ACHN (cell line): ENCODE measurements around the gene SLC44A4.
"Not testable (repeated sequence)": the region's sequence is repeated elsewhere in the genome, so short reads cannot be mapped to it uniquely, and the experiment has no call there.

Source experiments
- DNase-seq: peaks from one replicate; pipeline ENCODE4 v3.0.0-alpha.2; 2015
- in situ Hi-C: cut with HindIII; loops from 2 replicates; pipeline ENCODE4 v1.10.0; 2017; ENCODE audit warnings: low sequenced_read_pairs, low pct_ligation_motif_present, low pct_unique_long_range_greater_than_20kb

The SLC44A4 gene

DNA sequence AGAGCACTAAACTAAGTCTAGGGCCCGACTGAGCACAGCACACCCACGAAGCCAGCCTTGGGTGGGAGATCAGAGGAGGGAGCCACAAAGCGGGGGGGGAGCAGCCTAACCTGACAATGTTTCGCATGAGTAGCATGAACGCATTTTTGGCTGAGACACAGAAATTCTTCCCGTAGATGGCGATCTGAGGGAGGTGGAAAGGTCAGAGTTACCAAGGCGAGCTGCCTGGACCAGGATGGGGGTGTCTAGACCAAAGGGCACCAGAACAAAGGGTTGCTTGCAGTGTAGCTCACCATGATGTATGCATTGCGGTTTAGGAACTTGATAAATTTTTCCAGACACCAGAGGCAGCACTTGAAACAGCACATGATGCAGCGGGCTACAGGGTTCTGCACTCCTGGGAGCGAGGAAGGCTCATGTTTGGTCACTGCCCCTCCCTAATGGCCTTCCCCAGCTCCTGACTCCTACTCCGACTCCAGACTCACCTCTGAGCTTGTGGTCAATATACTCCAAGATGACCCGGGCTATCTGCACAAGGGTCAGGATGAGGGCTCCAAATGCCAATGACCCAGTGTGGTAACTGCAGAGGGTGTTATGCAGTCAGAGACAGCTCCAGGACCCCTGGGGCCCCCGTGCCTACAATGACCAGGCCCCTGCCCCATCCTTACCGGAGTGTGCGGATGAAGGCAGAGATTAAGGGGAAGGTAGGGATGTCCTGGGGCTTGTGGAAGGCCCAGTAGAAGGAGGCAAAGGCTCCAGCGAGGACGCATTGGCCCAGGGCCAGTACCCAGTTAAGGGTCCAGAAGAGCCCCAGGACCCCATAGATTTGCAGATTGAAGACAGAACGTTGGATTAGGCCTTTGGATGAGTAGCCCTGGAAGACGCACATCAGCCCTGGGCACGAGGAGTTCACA lies 13.3 kb downstream of the SLC44A4 start:
- in situ Hi-C loops = no loop called here
- peak; percentile 87 for DNase-seq

DNA sequence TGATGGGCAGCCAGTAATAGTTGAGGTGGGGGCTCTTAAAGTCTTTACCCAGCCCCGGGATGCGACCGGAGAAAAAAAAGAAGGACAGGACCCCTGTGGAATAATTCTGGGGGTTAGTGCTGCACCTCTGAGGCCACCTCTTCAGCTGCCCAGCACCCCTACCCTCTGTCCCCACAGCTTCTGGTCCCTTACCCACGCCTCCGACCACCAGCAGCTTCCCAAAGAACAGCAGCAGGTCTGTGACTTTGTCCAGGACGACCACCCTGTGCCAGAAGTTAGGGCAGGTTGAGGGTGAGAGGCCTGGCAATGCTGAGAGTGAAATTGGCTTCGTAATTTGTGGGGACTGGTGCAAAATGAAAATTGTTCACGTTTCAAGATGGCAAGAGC lies 14.0 kb downstream of the SLC44A4 start:
- no peak for DNase-seq
- in situ Hi-C loops = no loop called here

DNA sequence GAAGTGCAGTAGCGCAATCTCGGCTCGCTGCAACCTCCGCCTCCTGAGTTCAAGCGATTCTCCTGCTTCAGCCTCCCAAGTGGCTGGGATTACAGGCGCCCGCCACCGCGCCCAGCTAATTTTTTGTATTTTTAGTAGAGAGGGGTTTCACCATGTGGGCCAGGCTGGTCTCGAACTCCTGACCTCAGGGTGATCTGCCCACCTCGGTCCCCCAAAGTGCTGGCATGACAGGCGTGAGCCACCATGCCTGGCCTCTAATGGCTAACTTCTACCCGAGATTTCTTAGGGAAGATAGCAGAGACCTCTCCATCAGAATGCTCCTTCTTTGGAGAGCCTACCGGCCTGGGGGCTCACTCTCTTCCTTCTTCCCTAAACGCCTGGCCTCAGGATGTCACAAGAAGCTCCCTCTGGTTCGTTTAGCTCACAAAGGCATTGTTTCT lies 14.7 kb downstream of the SLC44A4 start:
- in situ Hi-C loops = not testable (repeated sequence)

DNA sequence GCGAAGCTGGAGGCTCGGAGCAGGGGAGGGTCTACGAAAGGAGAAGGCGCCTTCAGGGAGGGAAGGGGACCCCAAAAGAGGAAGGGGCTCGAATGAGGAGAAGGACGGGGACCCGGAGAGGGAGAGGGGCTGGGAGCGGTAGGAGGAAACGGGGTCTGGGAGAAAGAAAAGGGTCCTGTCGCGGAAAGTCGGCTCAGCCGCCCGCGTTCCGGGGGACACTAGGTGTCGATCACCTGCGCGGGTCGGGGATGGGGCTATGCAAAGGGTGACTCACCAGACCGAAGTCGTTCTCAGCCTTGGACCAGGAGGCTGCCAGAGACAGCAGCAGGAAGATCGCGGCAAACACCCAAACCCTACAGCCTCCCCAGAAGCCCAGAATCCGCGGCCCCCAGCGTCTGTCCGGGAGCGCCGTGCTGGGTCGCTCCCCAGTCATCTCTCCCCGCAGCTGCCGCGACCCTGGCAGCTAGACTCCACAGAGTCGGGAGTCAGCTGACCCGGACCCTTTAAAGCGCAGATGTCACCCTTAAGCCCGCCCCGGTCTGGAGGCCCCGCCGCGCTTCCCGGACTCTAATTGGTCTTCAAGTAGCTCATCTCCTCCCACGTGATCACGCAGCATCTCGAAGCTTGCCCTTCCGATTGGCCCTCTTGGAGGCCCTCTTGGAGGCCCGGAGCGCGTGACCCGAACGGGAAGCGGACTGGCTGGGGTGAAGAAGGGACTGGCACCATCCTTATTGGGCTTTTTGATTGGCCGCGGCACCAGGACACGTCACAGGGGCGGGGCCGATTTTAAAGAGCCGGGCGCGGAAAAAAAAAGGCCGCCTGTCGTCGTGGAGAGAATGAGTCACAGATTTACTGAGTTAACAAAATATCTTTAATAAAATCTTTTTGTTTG lies 16.2 kb downstream of the SLC44A4 start, which contains the start of gene NEU1:
TSS of gene NEU1 (minus strand) at position 478 of the 892 bp plus-strand sequence. CDS start at position 433, 45 bp downstream.
- peak; percentile 100 for DNase-seq
- in situ Hi-C loops = no loop called here

More for the DNA sequence above, 14.7 kb downstream of the SLC44A4 start:
- not testable (repeated sequence) for DNase-seq

DNA sequence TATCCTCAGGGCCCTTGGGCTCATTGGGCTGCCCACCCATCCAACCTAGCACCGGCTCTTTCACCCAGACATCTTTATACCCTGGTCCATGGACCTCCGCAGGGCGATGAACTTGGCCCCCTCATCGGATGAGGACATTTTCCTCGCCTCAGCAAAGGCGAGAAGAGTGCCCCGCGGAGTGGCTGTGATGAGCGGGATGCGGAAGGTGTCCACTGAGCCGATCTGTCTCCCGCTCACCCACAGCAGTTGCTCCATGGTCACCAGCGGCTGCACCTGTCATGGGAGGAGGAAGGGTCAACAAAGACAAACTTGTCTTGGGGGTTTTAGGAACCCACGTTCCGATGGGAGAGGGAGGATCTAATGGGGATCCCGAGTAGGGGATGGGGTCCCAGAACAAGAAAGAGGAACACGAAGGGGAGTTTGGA lies 16.9 kb downstream of the SLC44A4 start:
- in situ Hi-C loops = no loop called here
- no peak for DNase-seq

GRCh38 chr6:31861150-31861549 lies 17.6 kb downstream of the SLC44A4 start:
- DNase-seq = no peak
- in situ Hi-C loops = no loop called here

DNA sequence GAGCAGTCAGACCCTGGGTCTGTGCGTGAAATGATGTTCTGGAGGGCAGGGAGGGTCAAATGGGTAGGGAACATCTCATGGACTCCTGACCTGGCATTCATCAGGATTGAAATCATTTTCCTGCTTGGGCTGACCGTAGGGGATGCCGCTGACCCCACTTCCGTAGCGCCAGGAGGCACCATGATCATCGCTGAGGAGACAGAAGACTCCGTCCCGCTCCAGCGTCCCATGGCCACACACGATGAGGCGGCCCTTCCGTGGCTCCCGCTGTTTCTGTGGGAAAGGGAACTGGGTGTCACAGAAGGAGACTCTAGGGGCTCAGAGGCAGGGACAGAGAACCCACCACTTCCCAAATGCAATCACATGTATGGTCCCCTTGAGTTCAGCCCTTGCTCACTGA lies 18.4 kb downstream of the SLC44A4 start:
- no peak for DNase-seq
- in situ Hi-C loops = no loop called here

DNA sequence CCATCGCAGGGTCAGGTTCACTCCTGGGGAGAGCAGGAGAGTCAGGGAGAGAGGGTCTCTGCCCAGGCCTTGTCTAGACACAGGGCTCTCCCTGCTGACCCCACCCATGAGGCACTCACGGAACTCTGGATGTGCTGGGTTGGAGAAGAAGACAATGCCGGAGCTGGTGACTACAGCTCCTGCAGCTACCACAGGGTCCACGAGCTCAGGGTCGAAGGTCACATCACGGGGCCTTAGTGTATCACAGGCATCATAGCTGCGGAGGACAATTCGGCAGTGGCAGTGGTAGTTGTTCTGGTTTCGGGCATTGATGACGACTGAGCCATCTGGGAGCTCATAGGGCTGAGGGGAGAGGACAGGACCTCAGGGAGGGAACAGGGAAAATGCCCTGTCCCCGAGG lies 18.9 kb downstream of the SLC44A4 start:
- in situ Hi-C loops = no loop called here

GRCh38 chr6:31858707-31859106 lies 20.1 kb downstream of the SLC44A4 start:
- DNase-seq = no peak
- in situ Hi-C loops = no loop called here

More for the DNA sequence above, 18.9 kb downstream of the SLC44A4 start:
- no peak for DNase-seq

DNA sequence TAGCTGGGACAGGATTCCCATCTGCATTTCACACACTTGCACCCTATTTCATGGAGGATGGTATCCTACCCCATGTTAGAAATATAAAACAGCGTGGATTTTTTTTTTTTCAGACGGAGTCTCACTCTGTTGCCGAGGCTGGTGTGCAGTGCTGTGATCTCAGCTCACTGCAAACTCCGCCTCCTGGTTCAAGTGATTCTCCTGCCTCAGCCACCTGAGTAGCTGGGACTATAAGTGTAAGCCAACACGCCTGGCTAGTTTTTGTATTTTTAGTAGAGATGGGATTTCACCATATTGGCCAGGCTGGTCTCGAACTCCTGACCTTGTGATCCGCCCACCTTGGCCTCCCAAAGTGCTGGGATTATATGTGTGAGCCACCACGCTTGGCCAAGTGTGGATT lies 21.0 kb downstream of the SLC44A4 start:
- DNase-seq, in situ Hi-C loops: not testable (repeated sequence)

DNA sequence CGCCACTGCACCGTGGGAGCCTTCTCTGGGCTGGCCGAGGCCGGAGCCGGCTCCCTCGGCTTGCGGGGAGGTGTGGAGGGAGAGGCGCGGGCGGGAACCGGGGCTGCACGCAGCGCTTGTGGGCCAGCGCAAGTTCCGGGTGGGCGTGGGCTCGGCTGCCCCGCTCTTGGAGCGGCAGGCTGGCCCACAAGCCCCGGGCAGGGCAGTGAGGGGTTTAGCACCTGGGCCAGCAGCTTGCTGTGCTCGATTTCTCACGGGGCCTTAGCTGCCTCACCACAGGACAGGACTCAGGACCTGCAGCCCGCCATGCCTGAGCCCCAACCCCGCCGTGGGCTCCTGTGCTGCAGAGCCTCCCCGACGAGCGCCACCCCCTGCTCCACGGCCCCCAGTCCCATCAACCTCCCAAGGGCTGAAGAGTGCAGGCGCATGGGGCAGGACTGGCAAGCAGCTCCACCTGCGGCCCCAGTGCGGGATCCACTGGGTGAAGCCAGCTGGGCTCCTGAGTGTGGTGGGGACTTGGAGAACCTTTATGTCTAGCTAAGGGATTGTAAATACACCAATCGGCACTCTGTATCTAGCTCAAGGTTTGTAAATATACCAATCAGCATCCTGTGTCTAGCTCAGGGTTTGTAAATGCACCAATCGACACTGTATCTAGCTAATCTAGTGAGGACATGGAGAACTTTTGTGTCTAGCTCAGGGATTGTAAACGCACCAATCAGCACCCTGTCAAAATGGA lies 26.6 kb downstream of the SLC44A4 start:
- in situ Hi-C loops = not testable (repeated sequence)
- peak; percentile 74 for DNase-seq

DNA sequence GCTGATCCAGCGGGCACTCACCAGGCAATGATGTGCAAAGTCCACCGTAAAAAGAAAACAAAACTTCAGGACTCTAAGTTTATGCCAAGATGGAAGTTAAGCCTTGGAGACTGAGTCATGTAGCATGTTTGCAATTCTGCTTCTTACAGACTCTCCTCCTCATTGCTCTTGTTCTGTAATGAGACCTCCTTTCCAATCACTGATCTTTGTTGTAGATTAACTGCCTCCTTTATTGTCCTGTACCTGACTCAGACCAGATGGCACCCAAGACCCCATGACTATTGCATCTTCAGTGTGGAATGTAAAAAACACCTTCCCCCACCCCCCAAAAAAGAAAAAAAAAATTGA lies 27.3 kb downstream of the SLC44A4 start:
- DNase-seq = peak; percentile 82
- in situ Hi-C loops = no loop called here

GRCh38 chr6:31850765-31851484 lies 27.9 kb downstream of the SLC44A4 start:
- in situ Hi-C loops = no loop called here
- DNase-seq = no peak

DNA sequence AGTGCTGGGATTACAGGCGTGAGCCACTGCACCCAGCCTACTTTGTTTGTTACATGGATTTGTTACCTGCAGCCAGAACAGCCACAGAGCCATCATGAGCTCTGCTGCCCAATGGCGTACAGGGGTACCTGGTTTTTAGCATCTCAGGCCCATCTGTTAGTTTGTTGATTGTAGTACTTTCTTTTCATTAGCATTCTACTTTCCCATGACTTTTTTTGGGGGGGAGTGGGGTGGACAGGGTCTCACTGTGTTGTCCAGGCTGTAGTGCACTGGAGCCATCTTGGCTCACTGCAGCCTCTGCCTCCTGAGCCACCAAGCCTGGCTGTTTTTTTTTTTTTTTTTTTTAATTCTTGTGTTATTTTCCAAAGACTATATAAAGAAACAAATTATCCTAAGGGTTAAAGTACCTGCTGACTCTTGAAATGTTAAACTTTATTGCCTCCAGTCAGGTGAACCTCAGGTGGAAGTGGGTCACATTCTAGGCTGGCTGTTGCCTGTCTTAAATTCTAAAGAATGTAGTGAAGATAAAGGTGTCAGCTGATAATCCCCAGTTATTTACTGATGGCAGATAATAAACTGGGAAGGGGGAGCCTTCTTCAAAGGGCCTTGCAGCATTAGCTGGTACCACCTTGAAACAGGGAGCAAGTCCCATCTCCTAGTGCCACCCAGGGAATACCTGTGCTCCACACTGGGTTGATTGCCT lies 31.4 kb downstream of the SLC44A4 start:
- DNase-seq = no peak
- in situ Hi-C loops = no loop called here

- no peak for DNase-seq
- in situ Hi-C loops = no loop called here
Observed at GRCh38 chr6:31844507-31844906, 34.3 kb downstream of the SLC44A4 start.

GRCh38 chr6:31842053-31842452 lies 36.7 kb downstream of the SLC44A4 start:
- in situ Hi-C loops = no loop called here
- DNase-seq = no peak

- in situ Hi-C loops, DNase-seq: not testable (repeated sequence)
Observed at GRCh38 chr6:31839779-31840126, 39.0 kb downstream of the SLC44A4 start.
